Left lung (tissue), 10 donors: ENCODE results near the gene BST1. TPM values are rescaled to one million over a fixed set of nuclear protein-coding genes. Genes with fewer than 3 reads are reported as not detected.
A peak's percentile ranks its signal among the peaks of the same experiment; 100 is the strongest.

Experiments used
- ATAC-seq: fragments of 200-7000 bp; cut with Tn5 transposase; one replicate; pipeline ENCODE4 v1.9.1; 2020; ENCODE audit warnings: moderate library complexity
- DNase-seq, 4 donors: peaks; one replicate each; pipeline ENCODE4 v3.0.0-alpha.2; 2013 to 2020
- H3K27ac ChIP-seq, 2 donors: fragments of 200-600 bp; sonication (generic) in 1 of 2; one replicate each; pipeline versions ENCODE4 v1.5.0 to v1.8.0; 2020 to 2021
- H3K27me3 ChIP-seq, 2 donors: fragments of 200-600 bp; sonication (generic) in 1 of 2; one replicate each; pipeline versions ENCODE4 v1.5.0 to v1.8.0; 2020 to 2021
- H3K36me3 ChIP-seq, 2 donors: fragments of 200-600 bp; sonication (generic) in 1 of 2; one replicate each; pipeline versions ENCODE4 v1.5.0 to v1.8.0; 2020 to 2021
- H3K4me1 ChIP-seq, 2 donors: fragments of 200-600 bp; one replicate each; pipeline ENCODE4 v1.8.0; 2021
- H3K4me3 ChIP-seq, 2 donors: fragments of 200-600 bp; sonication (generic) in 1 of 2; one replicate each; pipeline versions ENCODE4 v1.5.0 to v1.8.0; 2020 to 2021; ENCODE audit warnings: mild to moderate bottlenecking in 1 of 2
- H3K9me3 ChIP-seq, 2 donors: fragments of 200-600 bp; sonication (generic) in 1 of 2; one replicate each; pipeline versions ENCODE4 v1.5.0 to v1.8.0; 2020 to 2021
- CTCF ChIP-seq, 2 donors: fragments of 200-600 bp; sonication (generic) in 1 of 2; IDR thresholded peaks; one replicate each; pipeline versions ENCODE4 v1.5.0 to v1.8.0; 2021; ENCODE audit warnings: antibody characterized with exemption in 2 of 2
- intact Hi-C, 2 donors: fragments of 100-400 bp; cut with DNase I; formaldehyde crosslinking; loops; one replicate each; pipeline versions ENCODE4 v1.11.2 to v1.14.2; 2022
- polyA plus RNA-seq, 6 donors: library from polyadenylated mRNA; unstranded; fragments of 120-200 nt; gene quantifications; one replicate each; pipeline ENCODE4 v1.2.1, GENCODE V29; 2013; ENCODE audit not compliant: insufficient read length in 6 of 6
- total RNA-seq, 2 donors: library from RNA; stranded (reverse); fragmentation: NEBNext Ultra II Directional; extraction: Animal tissue kit (Norgen Biotek cat#: 25700); gene quantifications; one replicate each; pipeline ENCODE4 v1.2.1, GENCODE V29; 2021
- donor health status: DM: no; HTN: yes; CAD: no.
- donor health status: DM: no; HTN: no; CAD: no.

The BST1 gene
- total and polyA plus RNA-seq, 8 donors = 3.3 to 20.8 (median 4.2) TPM

GRCh38 chr4:15714141-15714540, 11.3 kb downstream of the BST1 start:
- intact Hi-C loops = no loop called here
- no peak overlapping the region for H3K27ac ChIP-seq
- TF ChIP-seq CTCF (IDR thresholded peaks at IDR 0.05) = no peak
- ATAC-seq = peak; percentile 16
- H3K36me3 ChIP-seq = peaks cover 0 to 32% of the 10 kb centered on the region in 2 donors
- peak in 1 of 4 donors; percentile 32 for DNase-seq
- H3K4me3 ChIP-seq = no peak overlapping the region
- peaks cover 0 to 13% of the 10 kb centered on the region in 2 donors for H3K4me1 ChIP-seq
- no peaks in the 10 kb centered on the region for H3K27me3 ChIP-seq
- H3K9me3 ChIP-seq = no peaks in the 10 kb centered on the region

GRCh38 chr4:15714646-15715435, 12.0 kb downstream of the BST1 start:
- H3K9me3 ChIP-seq = no peaks in the 10 kb centered on the region
- peaks cover 0 to 20% of the 10 kb centered on the region in 2 donors for H3K4me1 ChIP-seq
- no peak overlapping the region for H3K4me3 ChIP-seq
- ATAC-seq (peak; percentile 33), DNase-seq (peak in 1 of 4 donors; percentile 56)
- intact Hi-C loops = no loop called here
- no peak for TF ChIP-seq CTCF (IDR thresholded peaks at IDR 0.05)
- peaks cover 0 to 32% of the 10 kb centered on the region in 2 donors for H3K36me3 ChIP-seq
- H3K27me3 ChIP-seq = no peaks in the 10 kb centered on the region
- H3K27ac ChIP-seq = no peak overlapping the region

GRCh38 chr4:15716115-15716514, 13.2 kb downstream of the BST1 start:
- no peaks in the 10 kb centered on the region for H3K9me3 ChIP-seq
- no peak overlapping the region for H3K27ac ChIP-seq
- H3K36me3 ChIP-seq = peaks cover 0 to 32% of the 10 kb centered on the region in 2 donors
- peaks cover 0 to 31% of the 10 kb centered on the region in 2 donors for H3K4me1 ChIP-seq
- no peaks in the 10 kb centered on the region for H3K27me3 ChIP-seq
- H3K4me3 ChIP-seq = no peak overlapping the region
- TF ChIP-seq CTCF (IDR thresholded peaks at IDR 0.05) = no peak
- ATAC-seq = no peak
- intact Hi-C loops = no loop called here
- no peak for DNase-seq

- Histone ChIP-seq H3K27ac (no peak overlapping the region), H3K4me3 (no peak overlapping the region), H3K4me1 (peaks cover 0 to 31% of the 10 kb centered on the region in 2 donors), H3K36me3 (peaks cover 0 to 32% of the 10 kb centered on the region in 2 donors), H3K27me3 (no peaks in the 10 kb centered on the region), H3K9me3 (no peaks in the 10 kb centered on the region)
- intact Hi-C loops = no loop called here
- ATAC-seq = no peak
- no peak for DNase-seq
- no peak for TF ChIP-seq CTCF (IDR thresholded peaks at IDR 0.05)
These were observed 14.2 kb downstream of the BST1 start for GRCh38 chr4:15717086-15717485.

- no peaks in the 10 kb centered on the region for H3K9me3 ChIP-seq
- H3K4me1 ChIP-seq = peaks cover 0 to 31% of the 10 kb centered on the region in 2 donors
- peaks cover 0 to 40% of the 10 kb centered on the region in 2 donors for H3K36me3 ChIP-seq
- H3K4me3 ChIP-seq = no peak overlapping the region
- H3K27ac ChIP-seq = no peak overlapping the region
- no peak for DNase-seq
- no peak for TF ChIP-seq CTCF (IDR thresholded peaks at IDR 0.05)
- intact Hi-C loops = no loop called here
- no peaks in the 10 kb centered on the region for H3K27me3 ChIP-seq
- ATAC-seq = peak; percentile 80
These were observed 15.0 kb downstream of the BST1 start for GRCh38 chr4:15717657-15718416.
